Eye (tissue), 1 donor: ENCODE measurements around the gene MECP2.
"Not testable (repeated sequence)": the region's sequence is repeated elsewhere in the genome, so short reads cannot be mapped to it uniquely, and the experiment has no call there.

Source experiments
- DNase-seq: peaks from one replicate; pipeline ENCODE4 v3.0.0-alpha.2; 2015

Gene MECP2

GRCh38 chrX:153984351-153985178, 113.0 kb downstream of the MECP2 start:
- DNase-seq, result no peak

GRCh38 chrX:153983321-153983801, 114.2 kb downstream of the MECP2 start:
- no peak for DNase-seq

GRCh38 chrX:153981771-153982533, 115.6 kb downstream of the MECP2 start:
- DNase-seq, result peak; percentile 47

- no peak for DNase-seq
These were observed 116.3 kb downstream of the MECP2 start for GRCh38 chrX:153981231-153981630.

DNA sequence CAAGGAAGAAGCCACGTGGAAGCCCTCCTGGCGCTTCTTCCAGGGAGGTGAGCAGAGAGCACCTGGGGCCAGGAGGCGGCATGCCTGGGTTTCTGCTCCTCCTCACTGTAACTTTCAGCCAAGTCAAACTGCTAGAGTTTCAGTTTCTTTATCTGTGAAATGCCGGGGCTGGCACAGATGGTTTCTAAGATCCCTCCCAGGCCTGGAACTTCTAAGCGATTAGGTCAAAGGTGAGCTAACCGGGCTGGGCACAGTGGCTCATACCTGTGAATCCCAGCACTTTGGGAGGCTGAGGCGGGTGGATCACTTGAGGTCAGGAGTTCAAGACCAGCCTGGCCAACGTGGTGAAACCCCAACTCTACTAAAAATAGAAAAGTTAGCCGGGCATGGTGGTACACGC, 117.1 kb downstream of the MECP2 start:
- DNase-seq, result not testable (repeated sequence)

GRCh38 chrX:153974726-153975286, 122.7 kb downstream of the MECP2 start:
- no peak for DNase-seq

DNA sequence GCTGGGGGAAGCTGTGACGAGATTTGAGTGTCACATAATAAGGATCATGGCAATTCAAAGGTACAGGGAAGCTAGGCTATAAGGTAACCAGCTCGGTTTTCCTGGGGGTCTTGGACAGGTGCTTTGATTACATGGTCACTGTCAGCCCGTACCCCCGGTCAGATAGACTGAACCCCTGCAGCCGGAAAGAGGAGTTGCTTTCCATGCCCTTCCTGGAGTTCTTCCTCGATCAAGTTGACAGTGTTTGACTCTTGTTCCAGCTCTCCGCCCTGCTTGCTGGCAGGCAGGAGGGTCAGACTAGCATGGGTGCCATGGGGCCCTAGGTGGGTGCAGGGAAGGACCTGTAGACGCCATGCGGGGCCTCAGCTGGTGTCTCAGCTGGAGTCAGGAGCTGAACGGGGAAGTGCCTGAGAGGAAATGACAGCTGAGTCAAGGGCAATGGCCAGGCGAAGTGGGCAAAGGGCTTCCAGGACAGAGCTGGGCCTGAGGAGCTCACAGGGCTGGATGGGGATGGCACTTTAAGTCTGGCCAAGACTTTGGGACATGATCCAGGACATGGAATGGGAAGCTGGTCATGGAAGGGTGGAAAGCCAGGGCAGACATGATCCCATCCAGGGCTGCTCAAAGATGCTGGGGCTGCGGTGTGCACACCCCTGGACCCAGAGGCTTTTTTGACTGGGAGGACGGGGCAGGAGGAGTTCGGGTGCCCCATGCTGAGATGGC, 123.4 kb downstream of the MECP2 start:
- no peak for DNase-seq

DNA sequence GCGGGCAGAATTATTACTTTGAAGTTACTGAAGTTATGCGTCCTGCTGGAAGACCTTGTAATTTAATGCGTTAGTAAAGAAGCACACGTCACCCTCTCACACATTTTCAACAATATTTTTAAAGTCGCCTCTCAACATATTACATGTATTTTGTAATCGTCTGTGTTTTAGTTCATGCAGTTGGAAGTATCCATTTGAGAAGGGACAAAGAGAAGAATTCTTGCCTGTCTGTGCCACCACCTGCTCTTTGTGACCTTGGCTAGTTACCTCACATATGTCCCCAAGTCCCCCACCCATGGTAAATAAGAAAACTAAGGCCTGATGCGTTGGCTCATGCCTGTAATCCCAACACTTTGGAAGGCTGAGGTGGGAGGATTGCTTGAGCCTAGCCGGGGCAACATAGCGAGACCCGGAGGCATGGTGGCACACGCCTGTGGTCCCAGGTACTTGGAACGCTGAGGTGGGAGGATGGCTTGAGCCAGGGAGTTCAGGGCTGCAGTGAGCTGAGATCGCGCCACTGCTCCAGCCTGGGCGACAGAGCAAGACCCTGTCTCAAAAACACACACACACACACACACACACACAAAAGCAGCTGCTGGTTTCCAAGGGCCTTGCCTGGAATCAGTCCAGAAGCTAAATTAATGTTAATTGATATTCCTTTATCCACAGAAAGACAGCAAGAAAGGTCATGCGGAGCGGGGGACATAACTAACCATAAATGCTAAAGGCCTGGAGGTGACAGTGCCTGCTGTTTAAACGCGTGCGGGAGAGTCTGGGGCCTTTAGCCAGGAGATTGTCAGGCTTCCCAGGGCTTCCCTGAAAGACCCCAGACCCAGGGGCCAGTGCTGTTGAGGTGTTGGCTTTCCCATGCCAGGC, 124.2 kb downstream of the MECP2 start:
- peak; percentile 26 for DNase-seq

- DNase-seq, result peak; percentile 93
These were observed 125.0 kb downstream of the MECP2 start, which contains the start of gene TMEM187 for GRCh38 chrX:153972368-153973126. Gene TMEM187, plus strand, starts transcription at chrX:153972754. Its CDS starts 9,309 bp downstream, at chrX:153982063.
